HFFc6 (cell line): Measurements from ENCODE around the gene EMX2. TPM values are rescaled to one million over a fixed set of nuclear protein-coding genes. Genes with fewer than 3 reads are reported as not detected.
A peak's percentile ranks its signal among the peaks of the same experiment; 100 is the strongest.

Experiments used
- DNase-seq: peaks from one replicate; pipeline ENCODE4 v3.0.0-alpha.2; 2018
- H3K27ac Mint-ChIP-seq: 2 replicates; pipeline ENCODE4 v1.8.0; 2020; ENCODE audit warnings: mild to moderate bottlenecking, mixed read lengths
- H3K27me3 Mint-ChIP-seq: 2 replicates; pipeline ENCODE4 v1.8.0; 2021; ENCODE audit warnings: mild to moderate bottlenecking, moderate library complexity, mixed read lengths; ENCODE audit not compliant: insufficient read depth
- H3K36me3 Mint-ChIP-seq: 2 replicates; pipeline ENCODE4 v1.8.0; 2021; ENCODE audit warnings: low read depth, mixed read lengths
- H3K4me1 Mint-ChIP-seq: 2 replicates; pipeline ENCODE4 v1.8.0; 2020; ENCODE audit warnings: low read depth, mixed read lengths
- H3K4me3 Mint-ChIP-seq: 2 replicates; pipeline ENCODE4 v1.8.0; 2020; ENCODE audit warnings: mild to moderate bottlenecking, moderate library complexity, mixed read lengths
- H3K9me3 Mint-ChIP-seq: 2 replicates; pipeline ENCODE4 v1.8.0; 2020; ENCODE audit warnings: mild to moderate bottlenecking, mixed read lengths
- total RNA-seq, 6 experiments: library from RNA; stranded (reverse); fragmentation: NEBNext Ultra II Directional; extraction: Animal tissue kit (Norgen Biotek cat#: 25700); gene quantifications; 2 replicates in 1 of 6; 3 replicates in 5 of 6; pipeline ENCODE4 v1.2.3, GENCODE V29; 2021
- TF ChIP-seq, protein P1 (sequence below): fragments of 200-600 bp; sonication (generic); IDR thresholded peaks from 2 replicates; pipeline ENCODE4 v1.5.0; 2021; ENCODE audit warnings: antibody characterized with exemption, mild to moderate bottlenecking

The EMX2 gene
- total RNA-seq, 6 experiments from 2014 or later = not detected

DNA sequence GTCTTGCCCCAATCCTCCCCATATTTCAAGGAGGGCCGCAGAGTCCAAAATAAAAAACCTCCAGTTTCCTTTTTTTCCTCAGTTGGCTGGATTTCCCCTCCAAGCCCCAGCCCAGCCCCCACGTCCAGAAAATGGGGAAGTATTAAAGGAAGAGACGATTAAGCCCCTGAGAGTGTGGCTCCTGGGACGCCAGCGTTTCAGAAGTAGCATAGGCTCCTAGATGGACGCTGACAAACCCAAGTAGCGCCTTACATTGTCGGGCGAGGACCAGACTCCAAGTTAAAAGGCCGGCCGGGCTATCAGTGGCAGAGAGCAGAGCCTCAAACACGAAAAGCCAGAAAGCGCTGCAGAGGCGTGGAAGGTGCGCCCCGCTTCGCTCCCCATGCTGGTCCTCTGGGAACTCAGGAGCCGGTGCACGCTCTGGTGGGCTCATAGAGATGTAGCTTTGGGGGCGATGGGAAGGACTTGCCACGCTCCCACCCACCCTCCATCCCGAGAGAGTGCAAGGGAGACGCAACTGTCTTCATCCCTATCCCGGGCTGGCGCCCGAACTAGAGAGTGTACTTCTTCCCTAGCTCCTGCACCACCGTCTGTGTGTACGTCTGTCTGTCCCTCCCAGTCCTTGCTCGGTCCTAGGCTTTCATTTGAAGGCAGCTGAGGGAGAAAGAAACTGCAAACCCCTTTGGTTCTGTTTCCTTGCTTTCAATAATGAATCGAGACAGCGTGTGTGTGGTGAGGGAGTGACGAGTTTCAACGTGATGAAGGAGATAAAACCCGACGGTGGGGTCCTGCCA is 6.3 kb upstream of the EMX2 start:
- Mint-ChIP-seq H3K9me3 (no peaks in the 10 kb centered on the region), H3K36me3 (no peaks in the 10 kb centered on the region), H3K27ac (no peak overlapping the region), H3K4me3 (no peak overlapping the region), H3K27me3 (peaks cover 55% of the 10 kb centered on the region), H3K4me1 (no peaks in the 10 kb centered on the region)
- TF ChIP-seq, protein P1, sequence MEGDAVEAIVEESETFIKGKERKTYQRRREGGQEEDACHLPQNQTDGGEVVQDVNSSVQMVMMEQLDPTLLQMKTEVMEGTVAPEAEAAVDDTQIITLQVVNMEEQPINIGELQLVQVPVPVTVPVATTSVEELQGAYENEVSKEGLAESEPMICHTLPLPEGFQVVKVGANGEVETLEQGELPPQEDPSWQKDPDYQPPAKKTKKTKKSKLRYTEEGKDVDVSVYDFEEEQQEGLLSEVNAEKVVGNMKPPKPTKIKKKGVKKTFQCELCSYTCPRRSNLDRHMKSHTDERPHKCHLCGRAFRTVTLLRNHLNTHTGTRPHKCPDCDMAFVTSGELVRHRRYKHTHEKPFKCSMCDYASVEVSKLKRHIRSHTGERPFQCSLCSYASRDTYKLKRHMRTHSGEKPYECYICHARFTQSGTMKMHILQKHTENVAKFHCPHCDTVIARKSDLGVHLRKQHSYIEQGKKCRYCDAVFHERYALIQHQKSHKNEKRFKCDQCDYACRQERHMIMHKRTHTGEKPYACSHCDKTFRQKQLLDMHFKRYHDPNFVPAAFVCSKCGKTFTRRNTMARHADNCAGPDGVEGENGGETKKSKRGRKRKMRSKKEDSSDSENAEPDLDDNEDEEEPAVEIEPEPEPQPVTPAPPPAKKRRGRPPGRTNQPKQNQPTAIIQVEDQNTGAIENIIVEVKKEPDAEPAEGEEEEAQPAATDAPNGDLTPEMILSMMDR = no peak
- DNase-seq = no peak

DNA sequence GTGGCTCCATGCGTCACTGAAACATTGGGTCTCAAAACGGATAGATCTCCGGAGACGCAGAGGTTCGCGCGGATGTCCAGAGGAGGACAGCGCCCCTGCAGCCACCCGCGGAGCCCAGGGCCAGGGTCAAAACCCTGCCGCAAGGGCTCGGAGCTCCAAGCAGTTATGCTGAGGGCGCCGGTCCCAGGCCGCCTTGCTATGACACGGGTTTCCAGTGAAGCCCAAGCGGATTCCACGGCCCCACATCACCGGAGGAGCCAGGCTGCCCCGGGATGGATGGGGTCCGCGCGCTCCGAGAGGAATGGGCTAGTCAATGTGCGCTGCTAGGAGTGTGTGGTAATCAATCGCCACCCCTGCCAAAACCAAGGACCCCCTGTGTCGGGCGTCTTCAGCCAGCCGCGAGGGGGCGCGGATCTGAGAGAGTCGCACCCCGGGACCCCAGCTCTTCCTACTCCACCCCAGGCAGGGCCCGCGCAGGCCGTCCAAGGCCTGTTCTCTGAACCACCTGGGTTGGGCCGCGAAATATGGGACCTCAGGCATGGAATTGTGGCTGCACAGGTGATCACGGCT is 5.6 kb upstream of the EMX2 start:
- no peaks in the 10 kb centered on the region for H3K4me1 Mint-ChIP-seq
- no peaks in the 10 kb centered on the region for H3K9me3 Mint-ChIP-seq
- no peak overlapping the region for H3K4me3 Mint-ChIP-seq
- no peak for DNase-seq
- no peaks in the 10 kb centered on the region for H3K36me3 Mint-ChIP-seq
- H3K27me3 Mint-ChIP-seq = peaks cover 51% of the 10 kb centered on the region
- TF ChIP-seq, protein P1 = no peak
- no peak overlapping the region for H3K27ac Mint-ChIP-seq

DNA sequence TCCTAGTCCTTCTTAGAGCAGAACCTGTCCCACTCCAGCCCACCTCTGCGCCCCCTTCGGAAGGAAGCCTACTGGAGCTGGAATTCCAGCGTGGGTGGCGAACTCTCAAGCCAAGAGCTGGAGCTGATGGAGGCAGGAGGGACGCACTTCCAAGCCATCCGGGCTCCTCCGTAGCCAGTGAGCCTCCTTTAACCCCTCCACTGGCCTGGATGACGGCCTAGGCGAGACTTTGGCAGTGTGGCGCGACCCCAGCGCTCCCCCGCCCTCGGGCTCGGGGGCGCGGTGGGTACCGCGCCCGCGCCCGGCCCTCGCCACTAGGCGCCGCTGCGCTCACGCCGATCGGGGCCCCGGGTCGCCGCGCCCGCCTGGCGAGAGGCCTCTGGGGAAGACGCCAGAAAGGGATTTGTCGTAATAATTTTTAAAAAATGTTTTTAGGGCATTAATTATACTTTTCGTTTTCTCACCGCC is 5.1 kb upstream of the EMX2 start:
- DNase-seq = no peak
- no peaks in the 10 kb centered on the region for H3K4me1 Mint-ChIP-seq
- TF ChIP-seq, protein P1 = peak; percentile 74
- H3K27ac Mint-ChIP-seq = no peak overlapping the region
- H3K36me3 Mint-ChIP-seq = no peaks in the 10 kb centered on the region
- H3K4me3 Mint-ChIP-seq = no peak overlapping the region
- H3K27me3 Mint-ChIP-seq = peaks cover 51% of the 10 kb centered on the region
- H3K9me3 Mint-ChIP-seq = no peaks in the 10 kb centered on the region

DNA sequence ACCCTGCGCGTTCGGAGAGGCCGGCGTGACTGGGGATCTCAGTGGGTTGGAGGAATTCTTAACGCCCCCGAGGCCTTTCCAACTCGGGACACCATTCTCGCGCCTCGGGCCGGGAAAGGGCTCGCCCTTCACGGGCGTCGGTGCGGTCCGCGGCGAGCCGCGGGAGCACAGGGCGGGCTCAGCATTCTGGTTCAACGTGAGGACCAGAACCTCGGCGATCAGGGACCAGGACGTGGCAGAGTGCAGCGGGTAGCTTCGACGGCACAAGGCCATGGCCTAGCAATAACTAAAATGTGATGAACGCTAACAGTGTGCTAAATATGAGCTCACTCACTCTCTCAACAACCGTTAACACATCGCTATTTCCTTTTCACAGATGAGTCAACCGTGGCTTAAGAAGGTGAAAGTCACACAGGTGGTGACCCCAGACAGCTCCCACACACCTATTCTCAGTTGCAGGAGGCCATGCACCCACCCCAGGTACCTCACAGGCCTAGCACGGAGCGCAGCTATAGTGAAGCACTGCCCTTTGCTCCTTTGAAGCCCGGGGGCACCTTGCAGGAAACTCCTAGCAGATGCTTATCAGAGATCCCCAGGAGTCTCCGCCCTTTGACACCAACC is 4.5 kb upstream of the EMX2 start:
- Mint-ChIP-seq H3K27ac (no peak overlapping the region), H3K4me1 (no peaks in the 10 kb centered on the region), H3K36me3 (no peaks in the 10 kb centered on the region), H3K27me3 (peaks cover 54% of the 10 kb centered on the region), H3K4me3 (no peak overlapping the region), H3K9me3 (no peaks in the 10 kb centered on the region)
- TF ChIP-seq, protein P1 = no peak
- no peak for DNase-seq

DNA sequence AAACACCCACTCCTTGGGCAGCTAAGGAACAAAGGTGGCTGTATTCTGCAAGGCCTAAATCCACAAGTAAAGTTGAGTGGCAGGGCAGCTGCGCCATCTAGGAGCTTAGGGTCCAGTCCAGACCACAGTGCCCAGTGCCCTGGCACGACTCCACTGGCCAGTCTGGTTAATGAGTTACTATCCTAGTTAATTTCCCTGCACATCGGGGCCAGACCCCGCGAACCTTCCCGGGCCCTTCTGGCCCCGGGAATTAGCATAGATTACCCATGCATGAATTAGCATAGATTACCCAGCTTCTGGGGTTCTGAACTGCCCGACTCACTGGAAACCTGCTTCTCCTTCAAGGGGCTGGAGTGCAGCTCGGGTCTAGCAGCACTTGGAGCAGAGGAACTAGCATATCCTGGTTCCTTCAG is 3.2 kb upstream of the EMX2 start:
- DNase-seq = no peak
- peaks cover 48% of the 10 kb centered on the region for H3K27me3 Mint-ChIP-seq
- H3K9me3 Mint-ChIP-seq = no peaks in the 10 kb centered on the region
- H3K4me1 Mint-ChIP-seq = no peaks in the 10 kb centered on the region
- no peak overlapping the region for H3K4me3 Mint-ChIP-seq
- H3K27ac Mint-ChIP-seq = no peak overlapping the region
- TF ChIP-seq, protein P1 = no peak
- H3K36me3 Mint-ChIP-seq = no peaks in the 10 kb centered on the region
